OCI-LY1 (cell line): ENCODE results near the gene PRKCE.

Experiments used
- H2AFZ ChIP-seq: fragments of 200-600 bp; sonication (generic), shearing (Covaris generic); 2 replicates; pipeline ENCODE4 v1.6.0; 2014; ENCODE audit warnings: antibody characterized with exemption, mild to moderate bottlenecking, low read length
- H3F3A ChIP-seq: fragments of 200-600 bp; sonication (generic), shearing (Covaris generic); 2 replicates; pipeline ENCODE4 v1.6.0; 2014; ENCODE audit warnings: mild to moderate bottlenecking, antibody characterized with exemption, low read length, moderate library complexity; ENCODE audit not compliant: insufficient read depth
- H3K27ac ChIP-seq: fragments of 200-600 bp; sonication (generic); 2 replicates; pipeline ENCODE4 v1.5.1; 2014; ENCODE audit warnings: low read length, mixed run types, mild to moderate bottlenecking, low read depth; ENCODE audit not compliant: poor library complexity, severe bottlenecking
- H3K27me3 ChIP-seq: fragments of 200-600 bp; sonication (generic); 2 replicates; pipeline ENCODE4 v1.6.0; 2014; ENCODE audit warnings: antibody characterized with exemption, mild to moderate bottlenecking, low read length, moderate library complexity; ENCODE audit not compliant: insufficient read depth
- H3K36me3 ChIP-seq: fragments of 200-600 bp; sonication (generic); 2 replicates; pipeline ENCODE4 v1.6.1; 2014; ENCODE audit warnings: mild to moderate bottlenecking, antibody characterized with exemption, low read length, moderate library complexity, mixed read lengths; ENCODE audit not compliant: insufficient read depth
- H3K4me1 ChIP-seq: fragments of 200-600 bp; sonication (generic); 2 replicates; pipeline ENCODE4 v1.5.1; 2014; ENCODE audit warnings: mild to moderate bottlenecking, low read length, moderate library complexity; ENCODE audit not compliant: insufficient read depth, severe bottlenecking
- H3K4me2 ChIP-seq: fragments of 200-600 bp; sonication (generic), shearing (Covaris generic); 2 replicates; pipeline ENCODE4 v1.6.1; 2014; ENCODE audit warnings: low read length
- H3K4me3 ChIP-seq: fragments of 200-600 bp; sonication (generic); 2 replicates; pipeline ENCODE4 v1.5.1; 2014; ENCODE audit warnings: low read length, low read depth, mild to moderate bottlenecking, mixed read lengths; ENCODE audit not compliant: poor library complexity, severe bottlenecking
- H3K79me2 ChIP-seq: fragments of 200-600 bp; shearing (Covaris generic); 2 replicates; pipeline ENCODE4 v1.6.1; 2016; ENCODE audit warnings: mixed run types, low read length, mixed read lengths; ENCODE audit not compliant: insufficient read depth
- H3K9ac ChIP-seq: fragments of 200-600 bp; sonication (generic), shearing (Covaris generic); 2 replicates; pipeline ENCODE4 v1.6.1; 2014; ENCODE audit warnings: mild to moderate bottlenecking, low read length, mixed read lengths
- H3K9me2 ChIP-seq: fragments of 200-600 bp; sonication (generic), shearing (Covaris generic); 2 replicates; pipeline ENCODE4 v1.6.1; 2014; ENCODE audit warnings: low read depth, mild to moderate bottlenecking, low read length, mixed read lengths
- H3K9me3 ChIP-seq: fragments of 200-600 bp; shearing (Covaris generic); 2 replicates; pipeline ENCODE4 v1.6.1; 2014; ENCODE audit warnings: low read length, mixed read lengths
- H4K20me1 ChIP-seq: fragments of 200-600 bp; sonication (generic), shearing (Covaris generic); 2 replicates; pipeline ENCODE4 v1.6.0; 2016; ENCODE audit warnings: mild to moderate bottlenecking, low read length; ENCODE audit not compliant: insufficient read depth
- EZH2 ChIP-seq: fragments of 200-600 bp; sonication (generic), shearing (Covaris generic); IDR thresholded peaks from 2 replicates; pipeline ENCODE4 v1.8.0; 2017; ENCODE audit warnings: borderline replicate concordance, mixed run types, mild to moderate bottlenecking, antibody characterized with exemption, low read length, moderate library complexity, mixed read lengths
- TF ChIP-seq, protein P1 (sequence below): fragments of 200-600 bp; sonication (generic), shearing (Covaris generic); IDR thresholded peaks from 2 replicates; pipeline ENCODE4 v1.5.1; 2017; ENCODE audit warnings: mild to moderate bottlenecking, antibody characterized with exemption, low read length, moderate library complexity, mixed read lengths

The PRKCE gene

GRCh38 chr2:45789317-45789716, 137.8 kb downstream of the PRKCE start:
- no peaks in the 10 kb centered on the region for H3K9me3 ChIP-seq
- no peaks in the 10 kb centered on the region for H3K27me3 ChIP-seq
- H3K79me2 ChIP-seq: no peaks in the 10 kb centered on the region; the same call in 1 of the 2 replicates
- H3K36me3 ChIP-seq: no peaks in the 10 kb centered on the region
- no peaks in the 10 kb centered on the region for H3K9me2 ChIP-seq
- peaks cover 28% of the 10 kb centered on the region for H3K4me1 ChIP-seq
- no peak for TF ChIP-seq EZH2
- TF ChIP-seq, protein P1, sequence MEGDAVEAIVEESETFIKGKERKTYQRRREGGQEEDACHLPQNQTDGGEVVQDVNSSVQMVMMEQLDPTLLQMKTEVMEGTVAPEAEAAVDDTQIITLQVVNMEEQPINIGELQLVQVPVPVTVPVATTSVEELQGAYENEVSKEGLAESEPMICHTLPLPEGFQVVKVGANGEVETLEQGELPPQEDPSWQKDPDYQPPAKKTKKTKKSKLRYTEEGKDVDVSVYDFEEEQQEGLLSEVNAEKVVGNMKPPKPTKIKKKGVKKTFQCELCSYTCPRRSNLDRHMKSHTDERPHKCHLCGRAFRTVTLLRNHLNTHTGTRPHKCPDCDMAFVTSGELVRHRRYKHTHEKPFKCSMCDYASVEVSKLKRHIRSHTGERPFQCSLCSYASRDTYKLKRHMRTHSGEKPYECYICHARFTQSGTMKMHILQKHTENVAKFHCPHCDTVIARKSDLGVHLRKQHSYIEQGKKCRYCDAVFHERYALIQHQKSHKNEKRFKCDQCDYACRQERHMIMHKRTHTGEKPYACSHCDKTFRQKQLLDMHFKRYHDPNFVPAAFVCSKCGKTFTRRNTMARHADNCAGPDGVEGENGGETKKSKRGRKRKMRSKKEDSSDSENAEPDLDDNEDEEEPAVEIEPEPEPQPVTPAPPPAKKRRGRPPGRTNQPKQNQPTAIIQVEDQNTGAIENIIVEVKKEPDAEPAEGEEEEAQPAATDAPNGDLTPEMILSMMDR: no peak
- no peak overlapping the region for H3K9ac ChIP-seq
- H3K27ac ChIP-seq: no peak overlapping the region
- H3K4me3 ChIP-seq: no peak overlapping the region
- no peak overlapping the region for H2AFZ ChIP-seq
- no peaks in the 10 kb centered on the region for H3F3A ChIP-seq
- H4K20me1 ChIP-seq: no peaks in the 10 kb centered on the region
- H3K4me2 ChIP-seq: no peak overlapping the region

DNA sequence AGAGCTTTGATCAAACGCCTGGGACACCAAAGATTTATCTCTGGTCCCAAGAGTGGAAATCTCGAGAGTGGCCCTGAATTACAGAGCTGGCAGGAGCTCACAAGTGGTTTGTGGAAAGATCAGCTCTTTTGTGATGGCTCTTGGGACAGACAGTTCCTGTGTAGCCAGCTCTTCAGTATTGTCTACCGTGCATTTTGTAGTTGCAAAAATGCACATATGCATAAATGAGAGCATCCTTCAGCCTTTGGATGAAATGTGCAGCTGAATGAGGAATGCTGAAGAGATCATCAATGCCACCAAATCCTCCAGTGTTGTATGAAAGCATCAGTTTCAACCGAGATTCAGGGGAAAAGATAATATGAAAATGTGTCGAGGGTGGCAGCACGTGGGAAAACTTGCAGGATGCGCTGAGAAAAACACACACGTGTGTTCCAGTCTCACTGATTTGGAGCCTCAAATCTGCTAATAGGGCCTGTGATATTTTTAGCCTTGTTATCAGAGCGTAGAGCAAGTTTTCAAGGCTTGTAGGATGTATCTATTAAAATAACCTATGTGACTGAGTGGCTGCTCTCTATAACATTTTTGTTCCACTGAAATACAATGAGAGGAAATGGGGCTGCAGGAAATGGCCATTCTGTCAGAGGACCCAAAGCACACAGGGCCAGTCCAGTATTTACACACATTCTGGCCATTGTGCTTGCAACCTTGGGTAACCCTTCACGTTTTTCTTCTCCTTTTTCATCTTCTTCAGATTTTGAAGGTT, 138.7 kb downstream of the PRKCE start:
- no peaks in the 10 kb centered on the region for H3K9me3 ChIP-seq

DNA sequence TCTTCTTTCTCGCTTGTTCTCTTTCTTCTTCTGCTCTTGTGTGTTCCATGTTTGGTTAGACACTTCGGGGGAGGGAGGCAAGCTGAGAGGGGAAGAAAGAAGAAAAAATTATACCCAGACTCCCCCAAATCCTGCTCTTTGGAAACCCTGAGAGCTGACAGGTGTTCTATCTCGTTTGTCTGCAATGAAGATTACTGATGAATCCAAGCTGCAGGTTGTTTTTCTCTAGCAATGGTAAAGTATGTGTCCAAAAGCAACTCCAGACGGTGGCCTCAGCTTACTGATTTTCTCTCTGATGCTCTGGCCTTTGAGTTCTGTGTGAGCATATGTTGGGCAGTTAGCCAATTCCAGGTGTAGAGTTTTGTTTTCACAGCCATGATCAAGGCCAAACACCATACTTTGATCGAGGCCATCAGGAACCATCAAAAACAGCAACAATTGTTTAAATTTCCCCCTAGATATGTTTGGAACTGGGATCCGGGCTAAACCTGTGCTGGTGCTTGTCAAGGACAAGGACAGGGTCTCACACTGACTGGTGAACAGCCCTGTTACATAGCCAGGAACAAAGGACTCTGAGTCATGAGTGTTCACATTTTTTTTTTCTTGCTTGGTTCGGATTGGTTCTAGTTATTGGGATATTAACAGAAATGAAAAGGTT, 142.0 kb downstream of the PRKCE start:
- Histone ChIP-seq H3K9ac (no peak overlapping the region), H4K20me1 (no peaks in the 10 kb centered on the region), H3K79me2 (no peaks in the 10 kb centered on the region; the same call in 1 of the 2 replicates), H3K36me3 (no peaks in the 10 kb centered on the region), H3K9me3 (no peaks in the 10 kb centered on the region), H3K27me3 (no peaks in the 10 kb centered on the region), H3K4me1 (peaks cover 28% of the 10 kb centered on the region), H3K4me3 (no peak overlapping the region), H3K27ac (peak overlapping the region; percentile 44), H2AFZ (no peak overlapping the region), H3K4me2 (no peak overlapping the region), H3K9me2 (no peaks in the 10 kb centered on the region), H3F3A (no peaks in the 10 kb centered on the region)
- TF ChIP-seq EZH2: no peak
- TF ChIP-seq, protein P1: no peak

More for the DNA sequence above, 138.7 kb downstream of the PRKCE start:
- Histone ChIP-seq H3K9ac (no peak overlapping the region), H3K27me3 (no peaks in the 10 kb centered on the region), H3K36me3 (no peaks in the 10 kb centered on the region), H2AFZ (no peak overlapping the region), H3K79me2 (no peaks in the 10 kb centered on the region; the same call in 1 of the 2 replicates), H3K4me3 (no peak overlapping the region), H3K4me2 (no peak overlapping the region), H3K4me1 (peaks cover 28% of the 10 kb centered on the region), H3K27ac (no peak overlapping the region), H3K9me2 (no peaks in the 10 kb centered on the region), H4K20me1 (no peaks in the 10 kb centered on the region), H3F3A (no peaks in the 10 kb centered on the region)
- no peak for TF ChIP-seq EZH2
- TF ChIP-seq, protein P1: no peak
